B cell (primary cell): ENCODE results near the gene MTMR10. TPM values are rescaled to one million over a fixed set of nuclear protein-coding genes. Genes with fewer than 3 reads are reported as not detected.
A peak's percentile ranks its signal among the peaks of the same experiment; 100 is the strongest.

ENCODE experiments used
- ATAC-seq: fragments of 200-7000 bp; cut with Tn5 transposase; one replicate; pipeline ENCODE4 v1.10.0; 2021; ENCODE audit warnings: low read depth, mild to moderate bottlenecking, moderate number of reproducible peaks, moderate library complexity
- CTCF ChIA-PET: fragments of 350-600 bp; sonication (Branson Sonifier 250); formaldehyde crosslinking; loops from one replicate; lab custom pipeline; 2021; ENCODE audit warnings: antibody characterized with exemption, inconsistent platforms; lab: Charles Lee
- POLR2A ChIA-PET: fragments of 350-600 bp; sonication (Branson Sonifier 250); formaldehyde crosslinking; loops from one replicate; lab custom pipeline; 2021; ENCODE audit warnings: antibody characterized with exemption; lab: Charles Lee
- DNase-seq: peaks from one replicate; pipeline ENCODE4 v3.0.0; 2013
- H2AFZ ChIP-seq: 2 replicates; pipeline ENCODE4 v1.6.1; 2012; ENCODE audit warnings: mild to moderate bottlenecking, low read depth, low read length; ENCODE audit not compliant: insufficient read depth, poor library complexity, severe bottlenecking
- H3K27ac ChIP-seq, 2 donors: 1 replicate in 1 of 2; 2 replicates in 1 of 2; pipeline ENCODE4 v1.5.1; 2012 to 2013; ENCODE audit warnings: low read length in 2 of 2, mild to moderate bottlenecking in 2 of 2, moderate library complexity in 1 of 2
- H3K27me3 ChIP-seq, 4 experiments: fragments of 200-600 bp in 1 of 4; sonication (generic) in 1 of 4; replicated peaks in 1 of 4; 1 replicate in 2 of 4; 2 replicates in 2 of 4; pipeline versions ENCODE4 v1.6.1 to v1.7.0; 2013 to 2016; ENCODE audit warnings: low read length in 3 of 4, mild to moderate bottlenecking in 2 of 4, mixed read lengths in 1 of 4, moderate library complexity in 1 of 4; ENCODE audit not compliant: insufficient read depth in 4 of 4, control insufficient read depth in 3 of 4; ENCODE audit errors: control extremely low read depth in 1 of 4
- H3K36me3 ChIP-seq, 2 experiments: replicated peaks in 1 of 2; 1 replicate in 1 of 2; 2 replicates in 1 of 2; pipeline versions ENCODE4 v1.6.1 to v1.7.1; 2013; ENCODE audit warnings: low read length in 1 of 2; ENCODE audit not compliant: insufficient read depth in 2 of 2, control insufficient read depth in 1 of 2; ENCODE audit errors: control extremely low read depth in 1 of 2, extremely low read depth in 1 of 2
- H3K4me1 ChIP-seq, 2 donors: fragments of 200-600 bp in 1 of 2; sonication (generic) in 1 of 2; 1 replicate in 1 of 2; 2 replicates in 1 of 2; pipeline versions ENCODE4 v1.5.1 to v1.6.1; 2013 to 2017; ENCODE audit warnings: low read length in 2 of 2; ENCODE audit not compliant: control insufficient read depth in 2 of 2, insufficient read depth in 2 of 2
- H3K4me2 ChIP-seq: replicated peaks from 2 replicates; pipeline ENCODE3; 2012; ENCODE audit warnings: mild to moderate bottlenecking, low read depth, low read length; ENCODE audit not compliant: poor library complexity, severe bottlenecking
- H3K4me3 ChIP-seq, 5 experiments: fragments of 200-600 bp in 1 of 5; sonication (generic) in 1 of 5; 1 replicate in 3 of 5; 2 replicates in 2 of 5; pipeline versions ENCODE4 v1.5.1 to v1.7.0; 2011 to 2016; ENCODE audit warnings: low read length in 4 of 5, mild to moderate bottlenecking in 4 of 5, low read depth in 2 of 5, control low read depth in 1 of 5, moderate library complexity in 1 of 5; ENCODE audit not compliant: insufficient read depth in 1 of 5; ENCODE audit errors: control extremely low read depth in 1 of 5, extremely low read depth in 1 of 5
- H3K79me2 ChIP-seq: fragments of 200-600 bp; sonication (generic); one replicate; pipeline ENCODE4 v1.6.0; 2016; ENCODE audit warnings: low read length; ENCODE audit not compliant: control insufficient read depth, insufficient read depth
- H3K9ac ChIP-seq: fragments of 200-600 bp; sonication (generic); 2 replicates; pipeline ENCODE4 v1.6.1; 2017; ENCODE audit warnings: mild to moderate bottlenecking, low read length, moderate library complexity
- H3K9me3 ChIP-seq, 3 donors: one replicate each; pipeline versions ENCODE4 v1.6.1 to v1.7.1; 2013; ENCODE audit warnings: low read length in 2 of 3; ENCODE audit not compliant: control insufficient read depth in 2 of 3, insufficient read depth in 1 of 3; ENCODE audit errors: control extremely low read depth in 1 of 3
- H4K20me1 ChIP-seq: 2 replicates; pipeline ENCODE4 v1.6.0; 2012; ENCODE audit warnings: mild to moderate bottlenecking, low read length; ENCODE audit not compliant: insufficient read depth, control insufficient read depth, poor library complexity, severe bottlenecking
- H3K27ac Mint-ChIP-seq: one replicate; pipeline ENCODE4 v1.8.0; 2021; ENCODE audit warnings: mixed read lengths
- H3K27me3 Mint-ChIP-seq: one replicate; pipeline ENCODE4 v1.8.0; 2021; ENCODE audit warnings: mixed read lengths
- H3K4me1 Mint-ChIP-seq: one replicate; pipeline ENCODE4 v1.8.0; 2021; ENCODE audit warnings: mixed read lengths
- H3K4me3 Mint-ChIP-seq: one replicate; pipeline ENCODE4 v1.8.0; 2021; ENCODE audit warnings: mixed read lengths
- H3K9me3 Mint-ChIP-seq: one replicate; pipeline ENCODE4 v1.8.0; 2022; ENCODE audit warnings: mixed read lengths; ENCODE audit not compliant: insufficient read depth
- EZH2 ChIP-seq: IDR thresholded peaks from 2 replicates; pipeline ENCODE4 v1.6.1; 2012; ENCODE audit warnings: borderline replicate concordance, low read depth, mild to moderate bottlenecking, moderate library complexity, low read length; ENCODE audit not compliant: insufficient read depth, poor library complexity, severe bottlenecking
- WGBS: methylation state at CpG from one replicate; pipeline ENCODE4 v1.1.5; 2013; ENCODE audit warnings: missing lambda C conversion rate; ENCODE audit not compliant: insufficient coverage; 5-methylcytosine and 5-hydroxymethylcytosine counted together
- intact Hi-C: fragments of 100-400 bp; cut with micrococcal nuclease; formaldehyde crosslinking; loops from one replicate; pipeline ENCODE4 v1.10.0; 2022
- polyA plus RNA-seq: library from polyadenylated mRNA; depleted of rRNA; stranded (reverse); fragments of >200 nt; gene quantifications from 2 replicates; pipeline ENCODE4 v1.2.3, GENCODE V29; 2012
- total RNA-seq, 2 donors: library from RNA; stranded (reverse); fragments of 120-200 nt in 1 of 2; gene quantifications; 1 replicate in 1 of 2; 2 replicates in 1 of 2; pipeline versions ENCODE4 v1.2.3 to v1.2.4, GENCODE V29; 2013 to 2022
- TF ChIP-seq, protein P1 (sequence below): fragments of 200-600 bp; IDR thresholded peaks from one replicate; pipeline ENCODE4 v1.8.0; 2022; ENCODE audit warnings: antibody characterized with exemption, mild to moderate bottlenecking

MTMR10 gene
- total and polyA plus RNA-seq, 2 donors (not counting 1 experiment from before 2014, with no cell fraction given): 27.9 to 50.2 TPM

DNA sequence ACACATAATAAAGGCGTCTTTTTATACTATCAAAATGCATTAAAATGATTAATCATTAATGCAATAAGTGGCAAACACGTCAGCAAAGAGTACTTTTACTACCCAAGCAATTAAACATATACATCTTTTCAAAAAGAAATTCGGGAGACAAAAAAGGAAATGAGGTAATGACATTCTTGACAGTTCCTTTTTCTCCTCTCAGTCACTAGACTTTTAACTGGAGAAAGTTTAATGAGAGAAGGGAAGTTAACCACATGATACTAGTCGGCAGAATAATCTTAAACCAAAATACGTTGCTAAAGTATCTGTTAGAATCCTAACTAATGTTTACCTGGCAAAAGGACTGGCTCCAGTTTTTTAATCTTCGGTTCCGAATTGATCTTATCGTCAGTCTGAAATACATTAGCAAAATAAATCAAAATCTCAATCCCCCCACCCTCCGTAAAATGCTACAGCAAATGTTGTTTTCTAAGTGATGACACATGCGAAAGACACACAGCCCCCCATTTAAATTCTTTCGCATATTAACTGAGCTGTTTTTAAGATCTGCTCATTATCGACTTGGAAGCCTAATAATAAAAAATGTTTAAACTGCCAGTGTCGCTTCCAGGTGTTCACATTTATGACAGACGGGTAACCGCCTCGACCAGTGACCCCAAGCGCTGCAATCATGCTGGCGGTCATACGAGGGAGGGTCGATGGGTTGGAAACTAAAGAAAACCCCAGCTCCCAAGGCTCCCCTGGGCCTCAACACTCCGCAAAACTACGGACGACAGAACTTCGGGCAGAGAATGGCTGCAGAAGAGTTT lies 778 bp downstream of the MTMR10 start:
- H3K27me3 Mint-ChIP-seq: no peaks in the 10 kb centered on the region
- ChIA-PET POLR2A (interaction anchor here (0.6 to 2.0 kb wide), 2 partner anchors 13 to 325 kb away, joined by 3 to 15 read pairs; no protein-coding TSS in a partner anchor), CTCF (interaction anchor here (1.0 to 1.7 kb wide), 5 partner anchors 13 to 138 kb away, joined by 3 to 12 read pairs (median 4); no protein-coding TSS in a partner anchor)
- peaks cover 56% of the 10 kb centered on the region for H3K79me2 ChIP-seq
- peak overlapping the region; percentile 97 for H3K27ac Mint-ChIP-seq
- H3K9ac ChIP-seq: peak overlapping the region; percentile 84
- H3K4me1 ChIP-seq: peaks cover 27 to 37% of the 10 kb centered on the region in 2 donors
- no peak for ATAC-seq
- peak overlapping the region; percentile 93 for H3K4me2 ChIP-seq
- peaks cover 37% of the 10 kb centered on the region for H3K4me1 Mint-ChIP-seq
- H3K27me3 ChIP-seq: no peaks in the 10 kb centered on the region
- peaks cover 36% of the 10 kb centered on the region for H4K20me1 ChIP-seq
- peaks cover 7 to 24% of the 10 kb centered on the region in 2 experiments for H3K36me3 ChIP-seq
- no peaks in the 10 kb centered on the region for H3K9me3 ChIP-seq
- H3K4me3 Mint-ChIP-seq: peak overlapping the region; percentile 95
- TF ChIP-seq, protein P1, sequence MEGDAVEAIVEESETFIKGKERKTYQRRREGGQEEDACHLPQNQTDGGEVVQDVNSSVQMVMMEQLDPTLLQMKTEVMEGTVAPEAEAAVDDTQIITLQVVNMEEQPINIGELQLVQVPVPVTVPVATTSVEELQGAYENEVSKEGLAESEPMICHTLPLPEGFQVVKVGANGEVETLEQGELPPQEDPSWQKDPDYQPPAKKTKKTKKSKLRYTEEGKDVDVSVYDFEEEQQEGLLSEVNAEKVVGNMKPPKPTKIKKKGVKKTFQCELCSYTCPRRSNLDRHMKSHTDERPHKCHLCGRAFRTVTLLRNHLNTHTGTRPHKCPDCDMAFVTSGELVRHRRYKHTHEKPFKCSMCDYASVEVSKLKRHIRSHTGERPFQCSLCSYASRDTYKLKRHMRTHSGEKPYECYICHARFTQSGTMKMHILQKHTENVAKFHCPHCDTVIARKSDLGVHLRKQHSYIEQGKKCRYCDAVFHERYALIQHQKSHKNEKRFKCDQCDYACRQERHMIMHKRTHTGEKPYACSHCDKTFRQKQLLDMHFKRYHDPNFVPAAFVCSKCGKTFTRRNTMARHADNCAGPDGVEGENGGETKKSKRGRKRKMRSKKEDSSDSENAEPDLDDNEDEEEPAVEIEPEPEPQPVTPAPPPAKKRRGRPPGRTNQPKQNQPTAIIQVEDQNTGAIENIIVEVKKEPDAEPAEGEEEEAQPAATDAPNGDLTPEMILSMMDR: no peak
- TF ChIP-seq EZH2: no peak
- no peaks in the 10 kb centered on the region for H3K9me3 Mint-ChIP-seq
- H3K4me3 ChIP-seq: peak overlapping the region; percentile 77 to 96 (median 85)
- peak overlapping the region; percentile 78 to 94 for H3K27ac ChIP-seq
- peak; percentile 49 for DNase-seq
- peak overlapping the region; percentile 94 for H2AFZ ChIP-seq
- intact Hi-C loops: loop anchor here (1.0 to 5.0 kb wide), 7 partner anchors 14 to 447 kb away; no protein-coding TSS in a partner anchor
- under 1% methylated on average over 15 of the region's 24 CpGs for WGBS
